ENCODE results near the gene HMCN1. TPM values are rescaled to one million over a fixed set of nuclear protein-coding genes. Genes with fewer than 3 reads are reported as not detected.

The HMCN1 gene
- total RNA-seq, 2 donors from 2014 or later, result 6.5 to 7.4 TPM

DNA sequence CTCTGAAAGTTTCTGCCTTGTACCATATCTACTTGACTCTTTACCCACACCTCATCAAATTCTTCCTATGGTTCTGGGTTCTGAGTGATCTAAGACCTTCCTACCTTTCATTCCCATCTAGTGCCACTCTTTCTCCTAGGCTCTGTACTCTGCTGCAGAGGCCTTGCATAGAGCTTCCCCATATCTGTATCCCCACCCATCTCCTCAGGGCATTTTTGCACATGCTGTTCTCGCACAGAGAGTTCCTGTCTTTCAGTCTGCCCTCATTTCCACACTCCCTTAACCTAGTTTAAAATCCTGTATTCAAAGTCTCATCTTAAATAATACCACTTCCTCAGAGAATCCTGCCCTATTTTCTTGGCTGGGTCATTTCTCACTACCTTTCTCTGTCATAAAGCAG, 114.8 kb downstream of the HMCN1 start:
- H3K27ac Mint-ChIP-seq, result no peak overlapping the region
- no peak overlapping the region for H3K4me3 Mint-ChIP-seq
- H3K36me3 Mint-ChIP-seq (ENCODE audit: low read depth), result no peaks in the 10 kb centered on the region
- no peaks in the 10 kb centered on the region for H3K9me3 Mint-ChIP-seq
- H3K4me3 ChIP-seq (ENCODE audit: low read length), result no peak overlapping the region
- DNase-seq, result no peak
- no peaks in the 10 kb centered on the region for H3K36me3 ChIP-seq (ENCODE audit: control insufficient read depth, insufficient read depth, low read length)
- TF ChIP-seq, protein P1, sequence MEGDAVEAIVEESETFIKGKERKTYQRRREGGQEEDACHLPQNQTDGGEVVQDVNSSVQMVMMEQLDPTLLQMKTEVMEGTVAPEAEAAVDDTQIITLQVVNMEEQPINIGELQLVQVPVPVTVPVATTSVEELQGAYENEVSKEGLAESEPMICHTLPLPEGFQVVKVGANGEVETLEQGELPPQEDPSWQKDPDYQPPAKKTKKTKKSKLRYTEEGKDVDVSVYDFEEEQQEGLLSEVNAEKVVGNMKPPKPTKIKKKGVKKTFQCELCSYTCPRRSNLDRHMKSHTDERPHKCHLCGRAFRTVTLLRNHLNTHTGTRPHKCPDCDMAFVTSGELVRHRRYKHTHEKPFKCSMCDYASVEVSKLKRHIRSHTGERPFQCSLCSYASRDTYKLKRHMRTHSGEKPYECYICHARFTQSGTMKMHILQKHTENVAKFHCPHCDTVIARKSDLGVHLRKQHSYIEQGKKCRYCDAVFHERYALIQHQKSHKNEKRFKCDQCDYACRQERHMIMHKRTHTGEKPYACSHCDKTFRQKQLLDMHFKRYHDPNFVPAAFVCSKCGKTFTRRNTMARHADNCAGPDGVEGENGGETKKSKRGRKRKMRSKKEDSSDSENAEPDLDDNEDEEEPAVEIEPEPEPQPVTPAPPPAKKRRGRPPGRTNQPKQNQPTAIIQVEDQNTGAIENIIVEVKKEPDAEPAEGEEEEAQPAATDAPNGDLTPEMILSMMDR (conservative IDR thresholded peaks at IDR 0.05), result no peak
- H3K9ac ChIP-seq (ENCODE audit: extremely low read depth, low read length, poor library complexity, severe bottlenecking), result no peak overlapping the region
- H3K9me3 ChIP-seq (ENCODE audit: control insufficient read depth, low read length), result no peaks in the 10 kb centered on the region
- no peak overlapping the region for H3K27ac ChIP-seq (ENCODE audit: low read depth, low read length)
- H3K4me1 Mint-ChIP-seq, result peaks cover 3% of the 10 kb centered on the region
- no peaks in the 10 kb centered on the region for H3K27me3 ChIP-seq (ENCODE audit: control insufficient read depth, insufficient read depth, low read length, poor library complexity, severe bottlenecking)
- 88 to 90% methylated on average over 1 of the region's 1 CpG for WGBS, 2 experiments (ENCODE audit: insufficient coverage in 1 of 2, insufficient read length in 1 of 2)
- H3K4me1 ChIP-seq (ENCODE audit: control insufficient read depth, insufficient read depth, low read length), result no peaks in the 10 kb centered on the region
- no peaks in the 10 kb centered on the region for H3K27me3 Mint-ChIP-seq (ENCODE audit: insufficient read depth)

DNA sequence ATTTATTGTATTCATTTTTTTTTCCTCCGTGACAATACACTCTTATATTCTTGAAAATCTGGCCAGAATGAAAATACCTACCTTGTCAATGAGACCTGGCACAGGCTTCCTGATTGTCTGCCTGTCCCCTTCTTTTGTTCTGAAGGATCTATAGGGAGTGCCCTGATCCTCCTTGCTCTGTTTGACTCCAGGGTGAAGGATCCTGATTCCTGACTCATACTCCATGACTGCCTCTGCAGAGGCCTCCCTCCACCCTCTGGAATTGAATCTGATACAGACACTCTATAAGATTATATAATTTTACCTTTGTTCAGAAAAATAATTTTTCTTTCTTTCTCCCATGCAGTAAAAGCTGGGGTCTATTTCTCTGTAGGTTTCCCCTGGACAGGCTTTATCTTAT, 116.2 kb downstream of the HMCN1 start:
- Mint-ChIP-seq H3K27me3 (ENCODE audit: insufficient read depth) (no peaks in the 10 kb centered on the region), H3K4me1 (peaks cover 8% of the 10 kb centered on the region), H3K36me3 (ENCODE audit: low read depth) (no peaks in the 10 kb centered on the region), H3K27ac (no peak overlapping the region), H3K9me3 (no peaks in the 10 kb centered on the region), H3K4me3 (no peak overlapping the region)
- Histone ChIP-seq H3K9me3 (ENCODE audit: control insufficient read depth, low read length) (no peaks in the 10 kb centered on the region), H3K36me3 (ENCODE audit: control insufficient read depth, insufficient read depth, low read length) (no peaks in the 10 kb centered on the region), H3K27me3 (ENCODE audit: control insufficient read depth, insufficient read depth, low read length, poor library complexity, severe bottlenecking) (no peaks in the 10 kb centered on the region), H3K4me3 (ENCODE audit: low read length) (no peak overlapping the region), H3K27ac (ENCODE audit: low read depth, low read length) (no peak overlapping the region), H3K9ac (ENCODE audit: extremely low read depth, low read length, poor library complexity, severe bottlenecking) (no peak overlapping the region), H3K4me1 (ENCODE audit: control insufficient read depth, insufficient read depth, low read length) (no peaks in the 10 kb centered on the region)
- 70% methylated on average over 1 of the region's 1 CpG; no CpG with 5 or more reads in 1 of the 2 experiments for WGBS, 2 experiments (ENCODE audit: insufficient coverage in 1 of 2, insufficient read length in 1 of 2)
- TF ChIP-seq, protein P1 (conservative IDR thresholded peaks at IDR 0.05), result no peak
- DNase-seq, result no peak

DNA sequence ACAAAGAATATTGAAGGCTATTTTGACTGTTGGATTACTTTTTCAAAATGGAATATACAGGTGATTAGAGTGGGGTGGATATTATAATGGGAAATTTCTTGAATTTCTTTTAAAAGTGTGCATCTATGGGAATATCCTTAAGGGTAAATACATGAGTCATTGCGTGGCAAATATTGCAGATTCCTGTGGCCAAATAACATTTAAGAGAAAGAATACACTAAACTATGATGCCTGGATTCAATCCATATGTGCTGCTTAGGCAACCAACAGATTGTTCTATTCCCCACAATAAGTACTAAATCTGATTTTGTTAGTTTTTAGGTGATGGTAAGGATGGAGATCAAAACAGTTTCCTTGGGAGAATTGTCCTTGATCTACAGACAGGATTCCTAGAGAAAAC, 119.5 kb downstream of the HMCN1 start:
- Mint-ChIP-seq H3K4me1 (peaks cover 14% of the 10 kb centered on the region), H3K9me3 (no peaks in the 10 kb centered on the region), H3K27me3 (ENCODE audit: insufficient read depth) (no peaks in the 10 kb centered on the region), H3K36me3 (ENCODE audit: low read depth) (no peaks in the 10 kb centered on the region), H3K27ac (no peak overlapping the region), H3K4me3 (no peak overlapping the region)
- 90% methylated on average over 1 of the region's 1 CpG; no CpG with 5 or more reads in 1 of the 2 experiments for WGBS, 2 experiments (ENCODE audit: insufficient coverage in 1 of 2, insufficient read length in 1 of 2)
- no peak for DNase-seq
- no peaks in the 10 kb centered on the region for H3K27me3 ChIP-seq (ENCODE audit: control insufficient read depth, insufficient read depth, low read length, poor library complexity, severe bottlenecking)
- no peak overlapping the region for H3K27ac ChIP-seq (ENCODE audit: low read depth, low read length)
- H3K9me3 ChIP-seq (ENCODE audit: control insufficient read depth, low read length), result no peaks in the 10 kb centered on the region
- H3K9ac ChIP-seq (ENCODE audit: extremely low read depth, low read length, poor library complexity, severe bottlenecking), result no peak overlapping the region
- H3K4me1 ChIP-seq (ENCODE audit: control insufficient read depth, insufficient read depth, low read length), result no peaks in the 10 kb centered on the region
- no peaks in the 10 kb centered on the region for H3K36me3 ChIP-seq (ENCODE audit: control insufficient read depth, insufficient read depth, low read length)
- no peak overlapping the region for H3K4me3 ChIP-seq (ENCODE audit: low read length)
- TF ChIP-seq, protein P1 (conservative IDR thresholded peaks at IDR 0.05), result no peak

Data from endodermal cell (in vitro differentiated cells).